Neutrophil (primary cell): ENCODE data around the gene ZBTB20.
"Not testable (repeated sequence)": the region's sequence is repeated elsewhere in the genome, so short reads cannot be mapped to it uniquely, and the experiment has no call there.

Experiments
- H3K27ac ChIP-seq: fragments of 200-600 bp; sonication (generic); 2 replicates; pipeline ENCODE4 v1.5.1; 2016; ENCODE audit warnings: mild to moderate bottlenecking, moderate library complexity
- H3K27me3 ChIP-seq: fragments of 200-600 bp; sonication (generic); 2 replicates; pipeline ENCODE4 v1.6.0; 2016; ENCODE audit warnings: mild to moderate bottlenecking
- H3K36me3 ChIP-seq: fragments of 200-600 bp; sonication (generic); 2 replicates; pipeline ENCODE4 v1.5.1; 2017
- H3K4me1 ChIP-seq, 2 experiments: fragments of 200-600 bp in 1 of 2; sonication (generic) in 1 of 2; 1 replicate in 1 of 2; 2 replicates in 1 of 2; pipeline versions ENCODE4 v1.5.1 to v1.6.1; 2013 to 2016; ENCODE audit warnings: low read depth in 1 of 2, low read length in 1 of 2, mild to moderate bottlenecking in 1 of 2, moderate library complexity in 1 of 2; ENCODE audit not compliant: control insufficient read depth in 1 of 2, insufficient read depth in 1 of 2
- H3K4me3 ChIP-seq, 2 experiments: fragments of 200-600 bp in 1 of 2; sonication (generic) in 1 of 2; 1 replicate in 1 of 2; 2 replicates in 1 of 2; pipeline ENCODE4 v1.5.1; 2013 to 2016; ENCODE audit warnings: low read depth in 1 of 2, low read length in 1 of 2, mild to moderate bottlenecking in 1 of 2, moderate library complexity in 1 of 2
- H3K9me3 ChIP-seq: fragments of 200-600 bp; sonication (generic); 2 replicates; pipeline ENCODE4 v1.5.1; 2016
- CTCF ChIP-seq: fragments of 200-600 bp; sonication (generic); IDR thresholded peaks from 2 replicates; pipeline ENCODE4 v1.5.1; 2016; ENCODE audit warnings: antibody characterized with exemption

The ZBTB20 gene

GRCh38 chr3:114690911-114691310, 456.2 kb downstream of the ZBTB20 start:
- no peaks in the 10 kb centered on the region for H3K27me3 ChIP-seq
- H3K4me3 ChIP-seq = no peak overlapping the region
- H3K4me1 ChIP-seq = peaks cover 9 to 16% of the 10 kb centered on the region in 2 experiments
- no peak for TF ChIP-seq CTCF
- no peak overlapping the region for H3K27ac ChIP-seq
- no peaks in the 10 kb centered on the region for H3K36me3 ChIP-seq
- no peaks in the 10 kb centered on the region for H3K9me3 ChIP-seq

- H3K4me1 ChIP-seq = peaks cover 9 to 16% of the 10 kb centered on the region in 2 experiments
- no peak for TF ChIP-seq CTCF
- no peaks in the 10 kb centered on the region for H3K27me3 ChIP-seq
- H3K36me3 ChIP-seq = no peaks in the 10 kb centered on the region
- no peak overlapping the region for H3K27ac ChIP-seq
- no peaks in the 10 kb centered on the region for H3K9me3 ChIP-seq
- H3K4me3 ChIP-seq = no peak overlapping the region
Observed at GRCh38 chr3:114687151-114687550, 459.9 kb downstream of the ZBTB20 start.

DNA sequence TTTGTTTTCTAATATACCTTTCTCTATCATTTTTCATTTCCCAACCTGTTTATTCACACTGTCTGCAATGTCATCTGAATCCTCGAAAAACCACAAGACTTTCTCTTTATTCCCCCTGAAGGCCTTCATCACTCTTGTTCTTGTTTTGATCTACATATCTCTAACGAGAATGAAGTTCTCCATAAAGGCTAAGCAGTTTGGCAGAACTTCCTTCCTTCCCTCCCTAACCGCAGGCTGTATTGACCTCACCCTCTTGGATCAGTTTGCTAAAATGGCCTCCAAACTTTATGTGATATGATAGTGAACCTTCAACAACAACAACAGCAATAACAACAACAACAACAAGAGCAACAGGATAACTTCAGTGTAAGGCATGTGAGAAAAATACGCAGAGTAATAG, 460.5 kb downstream of the ZBTB20 start:
- H3K27me3 ChIP-seq = no peaks in the 10 kb centered on the region
- no peak overlapping the region for H3K4me3 ChIP-seq
- no peaks in the 10 kb centered on the region for H3K9me3 ChIP-seq
- H3K36me3 ChIP-seq = no peaks in the 10 kb centered on the region
- no peak overlapping the region for H3K27ac ChIP-seq
- H3K4me1 ChIP-seq = peaks cover 9 to 16% of the 10 kb centered on the region in 2 experiments
- TF ChIP-seq CTCF = no peak

- Histone ChIP-seq H3K9me3 (no peaks in the 10 kb centered on the region), H3K27ac (no peak overlapping the region), H3K4me1 (peaks cover 9% of the 10 kb centered on the region in 2 experiments), H3K4me3 (no peak overlapping the region), H3K36me3 (no peaks in the 10 kb centered on the region), H3K27me3 (no peaks in the 10 kb centered on the region)
- no peak for TF ChIP-seq CTCF
Observed at GRCh38 chr3:114685161-114685560, 461.9 kb downstream of the ZBTB20 start.

GRCh38 chr3:114680299-114680698, 466.8 kb downstream of the ZBTB20 start:
- H3K27ac ChIP-seq = no peak overlapping the region
- no peaks in the 10 kb centered on the region for H3K4me1 ChIP-seq
- no peak overlapping the region for H3K4me3 ChIP-seq
- no peaks in the 10 kb centered on the region for H3K36me3 ChIP-seq
- H3K27me3 ChIP-seq = no peaks in the 10 kb centered on the region
- no peak for TF ChIP-seq CTCF
- no peaks in the 10 kb centered on the region for H3K9me3 ChIP-seq

DNA sequence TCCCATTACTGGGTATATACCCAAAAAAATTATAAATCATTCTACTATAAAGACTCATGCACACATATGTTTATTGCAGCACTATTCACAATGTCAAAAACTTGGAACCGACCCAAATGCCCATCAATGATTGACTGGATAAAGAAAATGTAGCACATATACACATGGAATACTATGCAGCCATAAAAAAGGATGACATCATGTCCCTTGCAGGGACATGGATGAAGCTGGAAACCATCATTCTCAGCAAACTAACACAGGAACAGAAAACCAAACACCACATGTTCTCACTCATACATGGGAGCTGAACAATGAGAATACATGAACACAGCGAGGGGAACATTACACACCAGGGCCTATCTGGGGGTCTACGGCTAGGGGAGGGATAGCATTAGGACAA, 467.3 kb downstream of the ZBTB20 start:
- not testable (repeated sequence) for H3K4me1 ChIP-seq, H3K36me3 ChIP-seq, H3K4me3 ChIP-seq, H3K27me3 ChIP-seq, H3K27ac ChIP-seq, H3K9me3 ChIP-seq
